Measurements from ENCODE around the gene KRT40. TPM values are rescaled to one million over a fixed set of nuclear protein-coding genes. Genes with fewer than 3 reads are reported as not detected.

The KRT40 gene
- total and polyA plus RNA-seq, 5 donors from 2014 or later: not detected

- Histone ChIP-seq H3K9me3 (ENCODE audit: control insufficient read depth in 2 of 2, low read length in 2 of 2) (no peaks in the 10 kb centered on the region), H3K27ac (ENCODE audit: insufficient read depth, low read length, poor library complexity, severe bottlenecking) (no peak overlapping the region), H3K4me3 (ENCODE audit: low read depth, low read length) (no peak overlapping the region), H3K36me3 (ENCODE audit: control insufficient read depth, insufficient read depth, low read length) (no peaks in the 10 kb centered on the region), H3K27me3 (ENCODE audit: control insufficient read depth, insufficient read depth, low read length) (peaks cover 15% of the 10 kb centered on the region), H3K4me1 (ENCODE audit: control insufficient read depth, insufficient read depth, low read length, poor library complexity, severe bottlenecking) (no peaks in the 10 kb centered on the region)
- DNase-seq: no peak
- H3K4me3 Mint-ChIP-seq: no peak overlapping the region
- H3K4me1 Mint-ChIP-seq: no peaks in the 10 kb centered on the region
- H3K36me3 Mint-ChIP-seq: no peaks in the 10 kb centered on the region
- ATAC-seq (ENCODE audit: low read depth in 2 of 2): no peak
- no peak overlapping the region for H3K27ac Mint-ChIP-seq
- peaks cover 16% of the 10 kb centered on the region for H3K27me3 Mint-ChIP-seq
- H3K9me3 Mint-ChIP-seq: no peaks in the 10 kb centered on the region
These were observed 32.6 kb upstream of the KRT40 start for GRCh38 chr17:41016578-41017215.

GRCh38 chr17:41015454-41015853, 31.3 kb upstream of the KRT40 start:
- no peaks in the 10 kb centered on the region for H3K4me1 Mint-ChIP-seq
- H3K9me3 Mint-ChIP-seq: no peaks in the 10 kb centered on the region
- Histone ChIP-seq H3K9me3 (ENCODE audit: control insufficient read depth in 2 of 2, low read length in 2 of 2) (no peaks in the 10 kb centered on the region), H3K27ac (ENCODE audit: insufficient read depth, low read length, poor library complexity, severe bottlenecking) (no peak overlapping the region), H3K4me1 (ENCODE audit: control insufficient read depth, insufficient read depth, low read length, poor library complexity, severe bottlenecking) (no peaks in the 10 kb centered on the region), H3K4me3 (ENCODE audit: low read depth, low read length) (no peak overlapping the region), H3K36me3 (ENCODE audit: control insufficient read depth, insufficient read depth, low read length) (no peaks in the 10 kb centered on the region), H3K27me3 (ENCODE audit: control insufficient read depth, insufficient read depth, low read length) (peaks cover 13% of the 10 kb centered on the region)
- H3K4me3 Mint-ChIP-seq: no peak overlapping the region
- no peaks in the 10 kb centered on the region for H3K36me3 Mint-ChIP-seq
- ATAC-seq (ENCODE audit: low read depth in 2 of 2) (no peak), DNase-seq (no peak)
- peaks cover 24% of the 10 kb centered on the region for H3K27me3 Mint-ChIP-seq
- no peak overlapping the region for H3K27ac Mint-ChIP-seq

GRCh38 chr17:41013606-41014005, 29.5 kb upstream of the KRT40 start:
- Histone ChIP-seq H3K36me3 (ENCODE audit: control insufficient read depth, insufficient read depth, low read length) (no peaks in the 10 kb centered on the region), H3K4me1 (ENCODE audit: control insufficient read depth, insufficient read depth, low read length, poor library complexity, severe bottlenecking) (no peaks in the 10 kb centered on the region), H3K27me3 (ENCODE audit: control insufficient read depth, insufficient read depth, low read length) (peaks cover 9% of the 10 kb centered on the region), H3K9me3 (ENCODE audit: control insufficient read depth in 2 of 2, low read length in 2 of 2) (no peaks in the 10 kb centered on the region), H3K27ac (ENCODE audit: insufficient read depth, low read length, poor library complexity, severe bottlenecking) (no peak overlapping the region), H3K4me3 (ENCODE audit: low read depth, low read length) (no peak overlapping the region)
- Mint-ChIP-seq H3K27ac (no peak overlapping the region), H3K4me3 (no peak overlapping the region), H3K36me3 (no peaks in the 10 kb centered on the region), H3K4me1 (no peaks in the 10 kb centered on the region), H3K27me3 (peaks cover 23% of the 10 kb centered on the region), H3K9me3 (no peaks in the 10 kb centered on the region)
- no peak for ATAC-seq (ENCODE audit: low read depth in 2 of 2)
- no peak for DNase-seq

DNA sequence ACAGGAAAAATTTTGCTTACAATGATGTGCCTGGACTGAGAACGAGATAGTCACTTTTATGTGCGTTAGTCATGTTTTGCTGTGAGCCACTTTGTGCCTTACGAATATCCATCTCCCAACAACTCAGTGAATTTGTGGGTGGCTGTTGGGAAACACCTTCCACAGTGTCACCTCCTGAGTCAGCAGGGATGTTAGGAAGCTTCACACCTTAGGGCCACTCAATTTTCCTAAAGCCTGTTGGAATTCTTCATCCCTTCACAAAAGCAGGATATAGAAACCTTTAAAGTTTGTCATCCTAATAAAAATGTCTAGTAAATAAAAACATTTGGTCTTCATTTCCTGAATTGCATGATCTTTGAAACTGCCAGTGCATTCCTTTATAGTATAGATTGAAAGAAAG, 29.1 kb upstream of the KRT40 start:
- H3K4me1 ChIP-seq (ENCODE audit: control insufficient read depth, insufficient read depth, low read length, poor library complexity, severe bottlenecking): no peaks in the 10 kb centered on the region
- Mint-ChIP-seq H3K4me1 (no peaks in the 10 kb centered on the region), H3K27me3 (peaks cover 27% of the 10 kb centered on the region), H3K4me3 (no peak overlapping the region), H3K36me3 (no peaks in the 10 kb centered on the region), H3K9me3 (no peaks in the 10 kb centered on the region), H3K27ac (no peak overlapping the region)
- H3K9me3 ChIP-seq (ENCODE audit: control insufficient read depth in 2 of 2, low read length in 2 of 2): no peaks in the 10 kb centered on the region
- peaks cover 6% of the 10 kb centered on the region for H3K27me3 ChIP-seq (ENCODE audit: control insufficient read depth, insufficient read depth, low read length)
- ATAC-seq (ENCODE audit: low read depth in 2 of 2) (no peak), DNase-seq (no peak)
- no peaks in the 10 kb centered on the region for H3K36me3 ChIP-seq (ENCODE audit: control insufficient read depth, insufficient read depth, low read length)
- no peak overlapping the region for H3K4me3 ChIP-seq (ENCODE audit: low read depth, low read length)
- no peak overlapping the region for H3K27ac ChIP-seq (ENCODE audit: insufficient read depth, low read length, poor library complexity, severe bottlenecking)

GRCh38 chr17:41012326-41013120, 28.4 kb upstream of the KRT40 start:
- ATAC-seq (ENCODE audit: low read depth in 2 of 2) (no peak), DNase-seq (no peak)
- Histone ChIP-seq H3K4me1 (ENCODE audit: control insufficient read depth, insufficient read depth, low read length, poor library complexity, severe bottlenecking) (no peaks in the 10 kb centered on the region), H3K27ac (ENCODE audit: insufficient read depth, low read length, poor library complexity, severe bottlenecking) (no peak overlapping the region), H3K27me3 (ENCODE audit: control insufficient read depth, insufficient read depth, low read length) (peaks cover 6% of the 10 kb centered on the region), H3K36me3 (ENCODE audit: control insufficient read depth, insufficient read depth, low read length) (no peaks in the 10 kb centered on the region), H3K9me3 (ENCODE audit: control insufficient read depth in 2 of 2, low read length in 2 of 2) (no peaks in the 10 kb centered on the region), H3K4me3 (ENCODE audit: low read depth, low read length) (no peak overlapping the region)
- H3K9me3 Mint-ChIP-seq: no peaks in the 10 kb centered on the region
- no peak overlapping the region for H3K27ac Mint-ChIP-seq
- H3K27me3 Mint-ChIP-seq: peaks cover 25% of the 10 kb centered on the region
- H3K4me3 Mint-ChIP-seq: no peak overlapping the region
- no peaks in the 10 kb centered on the region for H3K4me1 Mint-ChIP-seq
- no peaks in the 10 kb centered on the region for H3K36me3 Mint-ChIP-seq

- H3K9me3 ChIP-seq (ENCODE audit: control insufficient read depth in 2 of 2, low read length in 2 of 2): no peaks in the 10 kb centered on the region
- no peak overlapping the region for H3K27ac Mint-ChIP-seq
These were observed 26.3 kb upstream of the KRT40 start for GRCh38 chr17:41010441-41010840.

DNA sequence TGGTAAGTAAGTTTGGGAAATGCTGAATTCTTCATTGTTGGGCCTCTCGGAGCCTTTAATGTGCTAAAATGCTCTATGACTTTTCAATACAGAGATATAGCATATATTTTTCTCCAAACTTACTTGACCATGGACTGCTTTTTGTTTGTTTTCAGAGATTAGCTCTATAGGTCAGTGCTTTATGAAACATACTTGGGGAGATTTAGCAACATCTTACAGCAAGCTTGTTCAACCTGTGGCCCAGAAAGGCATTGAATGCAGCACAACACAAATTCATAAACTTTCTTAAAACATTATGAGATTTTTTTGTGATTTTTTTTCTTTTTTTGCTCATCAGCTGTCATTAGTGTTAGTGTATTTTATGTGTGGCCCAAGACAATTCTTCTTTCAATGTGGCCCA, 25.8 kb upstream of the KRT40 start:
- ATAC-seq (ENCODE audit: low read depth in 2 of 2): no peak

More at GRCh38 chr17:41010441-41010840, 26.3 kb upstream of the KRT40 start:
- no peak overlapping the region for H3K27ac ChIP-seq (ENCODE audit: insufficient read depth, low read length, poor library complexity, severe bottlenecking)
- peaks cover 29% of the 10 kb centered on the region for H3K27me3 Mint-ChIP-seq
- H3K9me3 Mint-ChIP-seq: no peaks in the 10 kb centered on the region
- no peaks in the 10 kb centered on the region for H3K4me1 ChIP-seq (ENCODE audit: control insufficient read depth, insufficient read depth, low read length, poor library complexity, severe bottlenecking)
- DNase-seq (no peak), ATAC-seq (ENCODE audit: low read depth in 2 of 2) (no peak)
- no peaks in the 10 kb centered on the region for H3K4me1 Mint-ChIP-seq
- no peaks in the 10 kb centered on the region for H3K36me3 Mint-ChIP-seq
- H3K4me3 Mint-ChIP-seq: no peak overlapping the region
- peaks cover 5% of the 10 kb centered on the region for H3K27me3 ChIP-seq (ENCODE audit: control insufficient read depth, insufficient read depth, low read length)
- no peak overlapping the region for H3K4me3 ChIP-seq (ENCODE audit: low read depth, low read length)
- no peaks in the 10 kb centered on the region for H3K36me3 ChIP-seq (ENCODE audit: control insufficient read depth, insufficient read depth, low read length)

DNA sequence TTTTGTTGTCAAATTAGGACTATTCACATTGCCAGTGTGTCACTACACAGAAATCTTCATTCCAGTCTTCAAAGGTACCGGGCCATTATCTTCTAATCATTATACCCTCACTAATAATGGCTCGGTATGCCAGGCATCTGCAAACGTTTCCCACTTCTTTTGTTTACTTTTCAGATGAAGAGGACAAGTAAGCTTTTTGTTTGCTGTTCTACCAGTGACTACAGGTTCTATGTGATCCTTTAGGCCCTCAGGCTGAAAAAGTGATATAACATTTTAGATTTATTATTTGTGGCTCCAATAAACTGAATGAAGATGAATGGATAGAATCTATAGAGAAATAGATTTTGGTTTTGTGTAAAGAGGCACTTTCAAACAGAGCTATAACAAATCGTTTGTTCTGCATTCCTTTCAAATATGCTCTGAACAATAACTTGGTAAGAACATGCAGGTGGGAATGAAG, 25.2 kb upstream of the KRT40 start:
- peaks cover 3% of the 10 kb centered on the region for H3K27me3 ChIP-seq (ENCODE audit: control insufficient read depth, insufficient read depth, low read length)
- H3K4me3 Mint-ChIP-seq: no peak overlapping the region
- H3K4me3 ChIP-seq (ENCODE audit: low read depth, low read length): no peak overlapping the region
- no peaks in the 10 kb centered on the region for H3K9me3 ChIP-seq (ENCODE audit: control insufficient read depth in 2 of 2, low read length in 2 of 2)
- DNase-seq (no peak), ATAC-seq (ENCODE audit: low read depth in 2 of 2) (no peak)
- no peaks in the 10 kb centered on the region for H3K4me1 ChIP-seq (ENCODE audit: control insufficient read depth, insufficient read depth, low read length, poor library complexity, severe bottlenecking)
- H3K27me3 Mint-ChIP-seq: peaks cover 32% of the 10 kb centered on the region
- no peak overlapping the region for H3K27ac ChIP-seq (ENCODE audit: insufficient read depth, low read length, poor library complexity, severe bottlenecking)
- H3K9me3 Mint-ChIP-seq: no peaks in the 10 kb centered on the region
- no peak overlapping the region for H3K27ac Mint-ChIP-seq
- no peaks in the 10 kb centered on the region for H3K4me1 Mint-ChIP-seq
- H3K36me3 ChIP-seq (ENCODE audit: control insufficient read depth, insufficient read depth, low read length): no peaks in the 10 kb centered on the region
- no peaks in the 10 kb centered on the region for H3K36me3 Mint-ChIP-seq

More for the DNA sequence above, 25.8 kb upstream of the KRT40 start:
- Histone ChIP-seq H3K4me1 (ENCODE audit: control insufficient read depth, insufficient read depth, low read length, poor library complexity, severe bottlenecking) (no peaks in the 10 kb centered on the region), H3K9me3 (ENCODE audit: control insufficient read depth in 2 of 2, low read length in 2 of 2) (no peaks in the 10 kb centered on the region), H3K27me3 (ENCODE audit: control insufficient read depth, insufficient read depth, low read length) (peaks cover 3% of the 10 kb centered on the region), H3K36me3 (ENCODE audit: control insufficient read depth, insufficient read depth, low read length) (no peaks in the 10 kb centered on the region), H3K4me3 (ENCODE audit: low read depth, low read length) (no peak overlapping the region), H3K27ac (ENCODE audit: insufficient read depth, low read length, poor library complexity, severe bottlenecking) (no peak overlapping the region)
- Mint-ChIP-seq H3K36me3 (no peaks in the 10 kb centered on the region), H3K4me3 (no peak overlapping the region), H3K27ac (no peak overlapping the region), H3K27me3 (peaks cover 29% of the 10 kb centered on the region), H3K9me3 (no peaks in the 10 kb centered on the region), H3K4me1 (no peaks in the 10 kb centered on the region)
- DNase-seq: no peak
